Astrocyte of the hippocampus (primary cell): ENCODE results near the gene KIF1A.
"Not testable (repeated sequence)": the region's sequence is repeated elsewhere in the genome, so short reads cannot be mapped to it uniquely, and the experiment has no call there.

Experiments
- DNase-seq: peaks from one replicate; pipeline ENCODE4 v3.0.0; 2011; ENCODE audit warnings: low read depth, low spot score

The KIF1A gene

DNA sequence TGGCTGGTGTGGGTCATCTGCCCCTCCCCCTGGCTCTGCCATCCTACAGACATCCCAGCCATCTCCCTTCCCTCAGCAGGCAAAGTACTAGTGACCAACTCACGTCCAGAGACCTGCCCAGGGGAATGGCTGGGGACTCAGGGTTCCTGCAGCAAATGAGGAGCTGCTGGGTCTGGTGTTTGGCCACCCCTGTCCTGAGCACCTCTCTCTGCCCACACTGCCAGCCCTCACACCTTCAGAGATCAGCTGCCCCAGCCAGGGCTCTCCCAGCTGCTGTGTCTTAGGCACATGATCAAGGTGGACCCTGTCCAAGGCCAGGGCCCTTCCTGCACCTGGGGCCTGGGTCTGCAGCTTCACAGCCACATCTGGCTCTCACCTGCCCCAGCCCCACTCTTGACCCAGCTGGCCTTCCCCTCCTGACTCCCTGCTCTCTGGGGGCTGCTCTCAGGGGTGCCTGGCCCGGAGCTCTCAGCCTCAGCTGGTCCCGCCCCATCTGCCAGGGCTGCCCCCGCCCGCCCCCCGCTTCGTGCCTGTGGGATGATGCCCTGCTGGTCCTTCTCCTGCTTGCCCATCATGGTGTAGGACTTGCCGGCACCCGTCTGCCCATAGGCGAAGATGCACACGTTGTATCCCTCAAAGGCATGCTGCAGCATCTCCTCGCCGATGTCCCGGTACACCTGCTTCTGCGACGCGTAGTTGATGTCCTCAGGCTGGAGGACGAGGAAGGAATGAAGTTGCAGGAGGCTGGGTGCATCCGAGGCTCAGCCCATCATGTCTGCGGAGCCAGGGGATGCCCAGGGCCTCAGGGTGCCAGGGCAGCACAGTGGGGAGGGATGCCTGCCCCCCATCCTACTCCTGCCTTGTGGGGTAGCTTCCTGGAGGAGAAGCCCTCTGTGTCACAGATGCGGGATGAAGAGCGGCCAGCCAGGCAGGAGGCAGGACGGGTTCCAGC lies 32.2 kb downstream of the KIF1A start:
- DNase-seq: no peak

DNA sequence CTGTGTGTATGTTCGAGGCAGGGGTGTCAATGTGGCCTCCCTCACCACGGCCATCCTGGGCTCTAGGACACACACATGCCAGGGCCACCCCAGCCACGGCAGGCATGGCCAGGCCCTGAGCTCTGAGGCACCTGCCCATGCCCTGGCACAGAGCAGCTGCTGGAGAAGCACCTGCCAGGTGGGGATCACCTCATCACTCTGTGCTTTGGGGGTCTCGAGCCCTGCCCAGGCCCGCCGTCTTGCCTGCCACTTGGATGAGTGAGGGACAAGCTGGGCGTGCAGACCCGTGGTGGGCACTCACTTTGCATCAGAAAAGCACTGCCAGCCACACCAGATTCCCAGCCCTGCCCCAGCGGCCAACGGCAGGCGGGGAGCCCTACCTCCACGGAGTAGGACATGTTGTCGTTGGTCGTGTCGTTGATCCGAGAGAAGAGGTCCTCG lies 33.1 kb downstream of the KIF1A start:
- no peak for DNase-seq

- no peak for DNase-seq
Observed at GRCh38 chr2:240786355-240786841, 33.6 kb downstream of the KIF1A start.

- no peak for DNase-seq
Observed at GRCh38 chr2:240785424-240786335, 34.3 kb downstream of the KIF1A start.

GRCh38 chr2:240784629-240785423 lies 35.2 kb downstream of the KIF1A start:
- DNase-seq: no peak

GRCh38 chr2:240783819-240784621 lies 36.0 kb downstream of the KIF1A start:
- no peak for DNase-seq

GRCh38 chr2:240782886-240783818 lies 36.9 kb downstream of the KIF1A start:
- no peak for DNase-seq

- DNase-seq: no peak
Observed at GRCh38 chr2:240782221-240782885, 37.7 kb downstream of the KIF1A start.

- no peak for DNase-seq
Observed at GRCh38 chr2:240781471-240782220, 38.4 kb downstream of the KIF1A start.

GRCh38 chr2:240780023-240780700 lies 39.9 kb downstream of the KIF1A start:
- no peak for DNase-seq

GRCh38 chr2:240779250-240779832 lies 40.7 kb downstream of the KIF1A start:
- not testable (repeated sequence) for DNase-seq

- no peak for DNase-seq
Observed at GRCh38 chr2:240778426-240778825, 41.6 kb downstream of the KIF1A start.

GRCh38 chr2:240777456-240778212 lies 42.4 kb downstream of the KIF1A start:
- no peak for DNase-seq

DNA sequence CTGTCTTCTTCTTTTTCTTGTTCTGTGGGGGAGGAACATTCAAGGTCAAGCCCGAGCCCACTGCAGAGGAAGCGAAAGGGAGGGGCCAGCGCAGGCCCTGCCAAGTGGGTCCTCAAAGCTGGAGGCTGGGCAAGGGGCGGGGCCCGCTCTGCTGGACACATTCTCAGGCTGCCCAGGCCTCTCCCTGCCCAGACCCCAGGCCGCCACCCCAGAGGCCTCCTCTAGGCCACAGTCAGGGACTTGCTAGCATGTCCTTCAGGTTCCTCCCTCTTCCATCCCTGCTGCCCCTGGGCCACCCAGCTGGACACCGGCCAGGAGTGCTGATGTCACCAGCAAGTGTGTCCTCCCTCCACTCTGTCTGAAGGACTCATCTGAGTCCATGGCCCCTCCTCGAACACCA lies 44.1 kb downstream of the KIF1A start:
- peak; percentile 13 for DNase-seq

GRCh38 chr2:240774856-240775255 lies 45.2 kb downstream of the KIF1A start:
- no peak for DNase-seq

- no peak for DNase-seq
Observed at GRCh38 chr2:240769096-240769495, 50.9 kb downstream of the KIF1A start.
